Nephron (organoid): ENCODE data around the gene MPC2.
A peak's percentile ranks its signal among the peaks of the same experiment; 100 is the strongest.

Experiments used
- H3K27ac Mint-ChIP-seq, 3 experiments: 2 replicates each; pipeline ENCODE4 v1.8.0; 2020; ENCODE audit warnings: mixed read lengths in 3 of 3, mild to moderate bottlenecking in 2 of 3, moderate library complexity in 1 of 3
- H3K27me3 Mint-ChIP-seq: 2 replicates; pipeline ENCODE4 v1.8.0; 2021; ENCODE audit warnings: low read depth, mild to moderate bottlenecking, moderate library complexity, mixed read lengths
- H3K36me3 Mint-ChIP-seq: 2 replicates; pipeline ENCODE4 v1.8.0; 2020; ENCODE audit warnings: low read depth, mixed read lengths
- H3K4me1 Mint-ChIP-seq: 2 replicates; pipeline ENCODE4 v1.8.0; 2020; ENCODE audit warnings: mixed read lengths
- H3K4me3 Mint-ChIP-seq, 3 experiments: 2 replicates each; pipeline ENCODE4 v1.8.0; 2020; ENCODE audit warnings: mild to moderate bottlenecking in 3 of 3, mixed read lengths in 3 of 3, moderate library complexity in 2 of 3
- H3K9me3 Mint-ChIP-seq: 2 replicates; pipeline ENCODE4 v1.8.0; 2020; ENCODE audit warnings: mixed read lengths
- TF ChIP-seq, protein P1 (sequence below), 3 experiments: fragments of 200-600 bp; sonication (generic); IDR thresholded peaks; one replicate each; pipeline ENCODE4 v1.5.0; 2021; ENCODE audit warnings: antibody characterized with exemption in 3 of 3; ENCODE audit not compliant: unreplicated experiment in 3 of 3

Gene MPC2

DNA sequence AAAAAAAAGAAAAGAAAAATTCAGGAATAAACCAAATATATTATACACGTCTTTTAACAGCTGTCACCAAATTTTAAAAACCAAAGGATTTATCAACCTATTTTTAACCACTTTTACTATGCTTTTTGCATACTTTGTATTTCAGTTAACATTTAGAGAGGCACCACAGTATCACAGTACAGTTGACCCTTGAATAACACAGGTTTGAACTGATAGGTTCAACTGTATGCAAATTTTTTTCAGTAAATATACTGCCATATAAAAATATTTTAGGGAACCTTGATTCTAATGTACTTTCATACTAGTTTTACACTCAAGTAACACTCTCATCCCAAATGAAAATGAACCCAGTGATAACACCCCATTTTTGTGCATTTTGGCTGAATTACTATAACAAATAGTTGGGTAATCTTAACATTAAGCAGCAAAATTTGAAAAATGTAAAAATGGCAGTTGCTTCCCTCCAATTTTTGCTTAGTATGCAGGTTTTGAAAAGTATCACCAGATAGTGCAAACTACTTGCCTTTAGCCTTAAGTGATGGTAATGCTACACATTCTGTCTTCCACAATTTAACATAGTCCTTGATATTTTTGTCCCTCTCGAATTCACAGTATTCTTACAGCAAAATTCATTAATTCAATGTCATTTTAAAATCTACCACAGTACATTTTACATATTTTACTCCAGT, 12.2 kb downstream of the MPC2 start:
- Mint-ChIP-seq H3K36me3 (peaks cover 7% of the 10 kb centered on the region), H3K27me3 (no peaks in the 10 kb centered on the region), H3K4me1 (peaks cover 19% of the 10 kb centered on the region), H3K9me3 (no peaks in the 10 kb centered on the region), H3K4me3 (no peak overlapping the region), H3K27ac (peak overlapping the region; percentile 55 to 78 (median 69))
- TF ChIP-seq, protein P1, sequence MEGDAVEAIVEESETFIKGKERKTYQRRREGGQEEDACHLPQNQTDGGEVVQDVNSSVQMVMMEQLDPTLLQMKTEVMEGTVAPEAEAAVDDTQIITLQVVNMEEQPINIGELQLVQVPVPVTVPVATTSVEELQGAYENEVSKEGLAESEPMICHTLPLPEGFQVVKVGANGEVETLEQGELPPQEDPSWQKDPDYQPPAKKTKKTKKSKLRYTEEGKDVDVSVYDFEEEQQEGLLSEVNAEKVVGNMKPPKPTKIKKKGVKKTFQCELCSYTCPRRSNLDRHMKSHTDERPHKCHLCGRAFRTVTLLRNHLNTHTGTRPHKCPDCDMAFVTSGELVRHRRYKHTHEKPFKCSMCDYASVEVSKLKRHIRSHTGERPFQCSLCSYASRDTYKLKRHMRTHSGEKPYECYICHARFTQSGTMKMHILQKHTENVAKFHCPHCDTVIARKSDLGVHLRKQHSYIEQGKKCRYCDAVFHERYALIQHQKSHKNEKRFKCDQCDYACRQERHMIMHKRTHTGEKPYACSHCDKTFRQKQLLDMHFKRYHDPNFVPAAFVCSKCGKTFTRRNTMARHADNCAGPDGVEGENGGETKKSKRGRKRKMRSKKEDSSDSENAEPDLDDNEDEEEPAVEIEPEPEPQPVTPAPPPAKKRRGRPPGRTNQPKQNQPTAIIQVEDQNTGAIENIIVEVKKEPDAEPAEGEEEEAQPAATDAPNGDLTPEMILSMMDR (IDR thresholded peaks at IDR 0.05; ENCODE audit: unreplicated experiment in 3 of 3): no peak

DNA sequence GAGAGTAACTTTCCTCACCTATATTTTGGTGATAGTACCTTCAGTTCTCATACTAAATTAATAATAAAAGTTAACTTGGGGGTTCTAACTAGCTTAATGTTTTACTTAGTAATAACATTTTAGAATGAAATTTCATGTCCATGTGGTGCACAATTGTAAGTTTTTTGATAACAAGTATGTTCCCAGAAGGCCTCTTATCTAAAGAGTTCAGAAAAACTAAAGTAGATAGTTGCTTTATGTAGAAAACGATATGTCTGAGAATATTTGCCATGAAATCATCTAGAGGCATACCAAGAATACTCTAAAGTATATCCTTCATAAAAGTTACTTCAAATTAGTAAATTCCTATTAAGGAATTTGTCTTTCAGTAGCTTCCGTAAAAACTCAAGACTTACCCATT, 12.8 kb downstream of the MPC2 start:
- H3K27ac Mint-ChIP-seq: peak overlapping the region in 2 of 3 experiments; percentile 55 to 78
- no peaks in the 10 kb centered on the region for H3K9me3 Mint-ChIP-seq
- TF ChIP-seq, protein P1 (IDR thresholded peaks at IDR 0.05; ENCODE audit: unreplicated experiment in 3 of 3): no peak
- no peaks in the 10 kb centered on the region for H3K27me3 Mint-ChIP-seq
- H3K36me3 Mint-ChIP-seq: peaks cover 7% of the 10 kb centered on the region
- H3K4me1 Mint-ChIP-seq: peaks cover 17% of the 10 kb centered on the region
- no peak overlapping the region for H3K4me3 Mint-ChIP-seq

DNA sequence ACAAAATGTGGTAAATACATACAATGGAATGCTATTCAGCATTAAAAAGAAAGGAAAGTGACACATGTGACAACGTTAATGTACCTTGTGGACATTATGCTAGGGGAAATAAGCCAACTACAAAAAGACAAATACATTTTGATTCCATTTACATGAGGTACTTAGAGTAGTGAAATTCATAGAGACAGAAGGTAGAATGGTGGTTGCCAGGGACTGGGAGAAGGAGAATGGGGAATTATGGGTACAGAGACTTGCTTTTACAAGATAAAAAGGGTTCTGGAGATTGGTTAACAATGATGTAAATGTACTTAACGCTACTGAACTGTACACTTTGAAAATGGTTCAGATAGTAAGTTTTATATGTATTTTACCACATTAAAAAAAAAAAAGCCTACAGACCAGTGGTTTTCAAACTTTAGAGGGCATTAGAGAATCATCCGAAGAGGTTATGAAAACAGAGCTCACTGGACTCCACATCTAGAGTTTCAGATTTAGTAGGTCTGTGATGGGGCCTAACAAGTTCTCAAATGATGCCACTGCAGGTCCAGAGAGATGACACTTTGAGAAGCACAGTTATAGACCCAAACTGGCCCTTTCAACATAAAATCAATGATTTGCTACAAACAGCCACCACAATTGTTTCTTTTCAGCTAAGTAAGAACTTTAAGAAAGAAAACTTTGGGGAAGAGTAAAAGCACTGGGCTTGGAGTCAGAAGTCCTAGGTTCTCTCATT, 13.4 kb downstream of the MPC2 start:
- Mint-ChIP-seq H3K36me3 (peaks cover 7% of the 10 kb centered on the region), H3K9me3 (no peaks in the 10 kb centered on the region), H3K27ac (peak overlapping the region in 2 of 3 experiments; percentile 20 to 22), H3K4me1 (peaks cover 17% of the 10 kb centered on the region), H3K27me3 (no peaks in the 10 kb centered on the region), H3K4me3 (no peak overlapping the region)
- TF ChIP-seq, protein P1 (IDR thresholded peaks at IDR 0.05; ENCODE audit: unreplicated experiment in 3 of 3): no peak

DNA sequence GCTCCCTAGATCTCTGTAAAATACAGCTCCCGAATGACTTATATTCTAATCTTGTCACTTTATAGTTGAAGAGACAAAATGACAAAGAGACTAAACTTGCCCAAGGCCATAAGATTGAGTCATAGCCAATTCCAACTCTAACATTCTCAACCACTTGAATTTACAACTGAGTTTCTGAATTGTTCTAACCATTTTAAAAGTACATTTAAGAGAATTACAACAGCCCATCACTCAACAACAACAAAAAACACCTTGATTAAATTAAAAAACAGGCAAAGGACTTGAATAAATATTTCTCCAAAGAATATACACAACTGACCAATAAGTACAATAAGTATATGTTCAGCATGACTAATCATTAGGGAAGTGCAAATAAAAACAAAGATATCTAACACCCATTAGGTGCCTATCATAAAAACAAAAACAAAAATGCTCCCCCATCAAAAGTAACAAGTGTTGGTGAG, 14.2 kb downstream of the MPC2 start:
- H3K36me3 Mint-ChIP-seq: peaks cover 15% of the 10 kb centered on the region
- no peaks in the 10 kb centered on the region for H3K9me3 Mint-ChIP-seq
- TF ChIP-seq, protein P1 (IDR thresholded peaks at IDR 0.05; ENCODE audit: unreplicated experiment in 3 of 3): no peak
- H3K4me3 Mint-ChIP-seq: no peak overlapping the region
- H3K27me3 Mint-ChIP-seq: no peaks in the 10 kb centered on the region
- H3K27ac Mint-ChIP-seq: peak overlapping the region in 1 of 3 experiments; percentile 42
- peaks cover 15% of the 10 kb centered on the region for H3K4me1 Mint-ChIP-seq

DNA sequence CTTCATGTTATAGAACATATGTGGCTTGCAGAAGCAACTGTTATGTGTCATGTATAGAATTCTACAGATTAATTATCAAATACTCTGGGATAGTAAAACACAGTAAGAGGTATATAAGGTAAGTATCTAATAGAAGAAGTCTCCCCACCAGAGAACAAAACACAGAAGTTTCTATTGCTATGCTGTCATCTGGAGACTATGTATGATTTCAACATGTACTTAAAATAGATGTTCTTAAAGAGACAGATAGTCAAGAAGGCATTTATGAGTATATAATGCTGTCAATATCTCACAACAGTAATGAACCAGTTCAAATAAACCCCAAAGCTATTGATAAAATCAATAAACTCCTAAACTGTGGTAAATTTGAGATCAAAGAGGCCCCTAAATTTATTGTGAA, 14.8 kb downstream of the MPC2 start:
- H3K4me3 Mint-ChIP-seq: no peak overlapping the region
- TF ChIP-seq, protein P1 (IDR thresholded peaks at IDR 0.05; ENCODE audit: unreplicated experiment in 3 of 3): no peak
- H3K9me3 Mint-ChIP-seq: no peaks in the 10 kb centered on the region
- H3K27me3 Mint-ChIP-seq: no peaks in the 10 kb centered on the region
- H3K4me1 Mint-ChIP-seq: peaks cover 9% of the 10 kb centered on the region
- peak overlapping the region in 1 of 3 experiments; percentile 42 for H3K27ac Mint-ChIP-seq
- H3K36me3 Mint-ChIP-seq: peaks cover 19% of the 10 kb centered on the region
